Measurements from ENCODE around the gene TROAP. TPM values are rescaled to one million over a fixed set of nuclear protein-coding genes. Genes with fewer than 3 reads are reported as not detected.

Gene TROAP
- total and polyA plus RNA-seq, 9 of the 15 experiments (the other 6 are each of a cell fraction or from before 2014, with no cell fraction given), result 46.4 to 171 (median 59.8) TPM

DNA sequence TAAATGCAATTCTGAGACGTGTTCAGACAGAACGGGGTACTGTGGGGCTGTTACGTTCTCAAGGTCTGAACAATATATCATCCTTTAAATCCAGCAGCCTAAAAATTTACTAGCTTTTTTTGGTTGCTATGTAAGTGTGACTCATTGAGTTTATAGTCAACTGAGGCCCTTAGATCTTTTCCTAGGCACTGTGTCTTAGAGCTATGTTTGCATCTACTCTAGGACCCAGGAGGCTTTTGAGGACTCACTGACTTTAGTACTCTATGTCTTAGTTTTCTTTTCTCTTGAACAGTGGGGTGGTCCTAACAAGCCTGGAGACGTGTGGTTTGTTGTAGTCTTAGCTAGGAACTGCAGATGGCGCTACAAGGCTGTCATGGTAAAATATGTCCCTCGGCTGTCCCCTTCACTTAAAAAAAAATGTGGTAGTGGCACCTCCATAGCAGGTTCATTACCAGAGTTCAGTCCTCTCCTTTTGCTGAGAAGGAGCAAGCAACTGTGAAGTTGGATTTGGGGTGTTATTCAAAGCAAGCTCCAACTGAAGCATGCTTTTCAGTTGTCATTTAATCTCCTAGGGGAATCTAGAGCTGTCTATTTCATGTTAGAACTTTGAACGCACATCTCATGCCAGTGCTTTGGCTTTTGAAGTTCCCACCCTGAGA lies 35.6 kb downstream of the TROAP start:
- ChIA-PET POLR2A (interaction anchor here (0.6 to 2.7 kb wide), 13 partner anchors 8 to 1204 kb away, joined by 3 to 14 read pairs (median 3); partner anchors contain the start of genes LMBR1L and SPATS2), CTCF (ENCODE audit: low intra/inter-chr PET ratio) (interaction anchor here (0.6 to 8.6 kb wide), 6 partner anchors 27 to 222 kb away, joined by 3 to 185 read pairs (median 12); no protein-coding TSS in a partner anchor)
- in situ Hi-C loops (cut with MboI) (no loop called here), intact Hi-C loops (cut with micrococcal nuclease) (loop anchor here (1.0 to 10.0 kb wide), 4 partner anchors 156 to 346 kb away; partner anchors contain the start of genes FMNL3 and PRPF40B)
- H3K36me3 ChIP-seq (ENCODE audit: control insufficient read depth, insufficient read depth, low read length), result no peaks in the 10 kb centered on the region
- no peaks in the 10 kb centered on the region for H3K9me1 ChIP-seq (ENCODE audit: control insufficient read depth, insufficient read depth, low read length)
- 5% methylated on average over 7 of the region's 7 CpGs for WGBS (ENCODE audit: insufficient coverage, low coverage, missing lambda C conversion rate)
- DNase-seq (ENCODE audit: extremely low read depth in 1 of 4, low spot score in 3 of 4), result peak; percentile 69 to 86 (median 72)
- H3K27ac ChIP-seq (ENCODE audit: extremely low read depth, low read depth, low read length), result no peak overlapping the region
- no peaks in the 10 kb centered on the region for H3K4me1 ChIP-seq (replicated peaks in 1 of 2; ENCODE audit: control insufficient read depth in 2 of 2, insufficient read depth in 2 of 2, low read length in 2 of 2)
- no peaks in the 10 kb centered on the region for H3K79me2 ChIP-seq (ENCODE audit: control insufficient read depth, insufficient read depth, low read length)
- no peaks in the 10 kb centered on the region for H3K9me3 ChIP-seq (replicated peaks; ENCODE audit: control insufficient read depth, insufficient read depth, low read depth, low read length)
- H3K9ac ChIP-seq (ENCODE audit: insufficient read depth in 1 of 2, low read depth in 2 of 2, low read length in 2 of 2), result no peak overlapping the region
- H3K4me3 ChIP-seq, result no peak overlapping the region
- H3K4me2 ChIP-seq (ENCODE audit: insufficient read depth, low read length), result no peak overlapping the region
- no peaks in the 10 kb centered on the region for H3K27me3 ChIP-seq (ENCODE audit: control insufficient read depth in 2 of 2, insufficient read depth in 2 of 2, low read length in 2 of 2)
- H4K20me1 ChIP-seq (replicated peaks; ENCODE audit: control insufficient read depth, insufficient read depth, low read length), result no peaks in the 10 kb centered on the region
- no TSS peak for BruUV-seq (replicated peaks)
- ATAC-seq, result peak; percentile 96
- peak; percentile 76 for FAIRE-seq
- peak overlapping the region; percentile 48 for H2AFZ ChIP-seq (ENCODE audit: low read depth, low read length)
- TF ChIP-seq, protein P1, sequence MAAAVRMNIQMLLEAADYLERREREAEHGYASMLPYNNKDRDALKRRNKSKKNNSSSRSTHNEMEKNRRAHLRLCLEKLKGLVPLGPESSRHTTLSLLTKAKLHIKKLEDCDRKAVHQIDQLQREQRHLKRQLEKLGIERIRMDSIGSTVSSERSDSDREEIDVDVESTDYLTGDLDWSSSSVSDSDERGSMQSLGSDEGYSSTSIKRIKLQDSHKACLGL (CRISPR knock-in tag; IDR thresholded peaks at IDR 0.05; ENCODE audit: borderline replicate concordance, poor library complexity, severe bottlenecking), result no peak
- TF ChIP-seq, protein P2, sequence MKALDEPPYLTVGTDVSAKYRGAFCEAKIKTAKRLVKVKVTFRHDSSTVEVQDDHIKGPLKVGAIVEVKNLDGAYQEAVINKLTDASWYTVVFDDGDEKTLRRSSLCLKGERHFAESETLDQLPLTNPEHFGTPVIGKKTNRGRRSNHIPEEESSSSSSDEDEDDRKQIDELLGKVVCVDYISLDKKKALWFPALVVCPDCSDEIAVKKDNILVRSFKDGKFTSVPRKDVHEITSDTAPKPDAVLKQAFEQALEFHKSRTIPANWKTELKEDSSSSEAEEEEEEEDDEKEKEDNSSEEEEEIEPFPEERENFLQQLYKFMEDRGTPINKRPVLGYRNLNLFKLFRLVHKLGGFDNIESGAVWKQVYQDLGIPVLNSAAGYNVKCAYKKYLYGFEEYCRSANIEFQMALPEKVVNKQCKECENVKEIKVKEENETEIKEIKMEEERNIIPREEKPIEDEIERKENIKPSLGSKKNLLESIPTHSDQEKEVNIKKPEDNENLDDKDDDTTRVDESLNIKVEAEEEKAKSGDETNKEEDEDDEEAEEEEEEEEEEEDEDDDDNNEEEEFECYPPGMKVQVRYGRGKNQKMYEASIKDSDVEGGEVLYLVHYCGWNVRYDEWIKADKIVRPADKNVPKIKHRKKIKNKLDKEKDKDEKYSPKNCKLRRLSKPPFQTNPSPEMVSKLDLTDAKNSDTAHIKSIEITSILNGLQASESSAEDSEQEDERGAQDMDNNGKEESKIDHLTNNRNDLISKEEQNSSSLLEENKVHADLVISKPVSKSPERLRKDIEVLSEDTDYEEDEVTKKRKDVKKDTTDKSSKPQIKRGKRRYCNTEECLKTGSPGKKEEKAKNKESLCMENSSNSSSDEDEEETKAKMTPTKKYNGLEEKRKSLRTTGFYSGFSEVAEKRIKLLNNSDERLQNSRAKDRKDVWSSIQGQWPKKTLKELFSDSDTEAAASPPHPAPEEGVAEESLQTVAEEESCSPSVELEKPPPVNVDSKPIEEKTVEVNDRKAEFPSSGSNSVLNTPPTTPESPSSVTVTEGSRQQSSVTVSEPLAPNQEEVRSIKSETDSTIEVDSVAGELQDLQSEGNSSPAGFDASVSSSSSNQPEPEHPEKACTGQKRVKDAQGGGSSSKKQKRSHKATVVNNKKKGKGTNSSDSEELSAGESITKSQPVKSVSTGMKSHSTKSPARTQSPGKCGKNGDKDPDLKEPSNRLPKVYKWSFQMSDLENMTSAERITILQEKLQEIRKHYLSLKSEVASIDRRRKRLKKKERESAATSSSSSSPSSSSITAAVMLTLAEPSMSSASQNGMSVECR (CRISPR knock-in tag; IDR thresholded peaks at IDR 0.05), result no peak
- TF ChIP-seq, protein P3, sequence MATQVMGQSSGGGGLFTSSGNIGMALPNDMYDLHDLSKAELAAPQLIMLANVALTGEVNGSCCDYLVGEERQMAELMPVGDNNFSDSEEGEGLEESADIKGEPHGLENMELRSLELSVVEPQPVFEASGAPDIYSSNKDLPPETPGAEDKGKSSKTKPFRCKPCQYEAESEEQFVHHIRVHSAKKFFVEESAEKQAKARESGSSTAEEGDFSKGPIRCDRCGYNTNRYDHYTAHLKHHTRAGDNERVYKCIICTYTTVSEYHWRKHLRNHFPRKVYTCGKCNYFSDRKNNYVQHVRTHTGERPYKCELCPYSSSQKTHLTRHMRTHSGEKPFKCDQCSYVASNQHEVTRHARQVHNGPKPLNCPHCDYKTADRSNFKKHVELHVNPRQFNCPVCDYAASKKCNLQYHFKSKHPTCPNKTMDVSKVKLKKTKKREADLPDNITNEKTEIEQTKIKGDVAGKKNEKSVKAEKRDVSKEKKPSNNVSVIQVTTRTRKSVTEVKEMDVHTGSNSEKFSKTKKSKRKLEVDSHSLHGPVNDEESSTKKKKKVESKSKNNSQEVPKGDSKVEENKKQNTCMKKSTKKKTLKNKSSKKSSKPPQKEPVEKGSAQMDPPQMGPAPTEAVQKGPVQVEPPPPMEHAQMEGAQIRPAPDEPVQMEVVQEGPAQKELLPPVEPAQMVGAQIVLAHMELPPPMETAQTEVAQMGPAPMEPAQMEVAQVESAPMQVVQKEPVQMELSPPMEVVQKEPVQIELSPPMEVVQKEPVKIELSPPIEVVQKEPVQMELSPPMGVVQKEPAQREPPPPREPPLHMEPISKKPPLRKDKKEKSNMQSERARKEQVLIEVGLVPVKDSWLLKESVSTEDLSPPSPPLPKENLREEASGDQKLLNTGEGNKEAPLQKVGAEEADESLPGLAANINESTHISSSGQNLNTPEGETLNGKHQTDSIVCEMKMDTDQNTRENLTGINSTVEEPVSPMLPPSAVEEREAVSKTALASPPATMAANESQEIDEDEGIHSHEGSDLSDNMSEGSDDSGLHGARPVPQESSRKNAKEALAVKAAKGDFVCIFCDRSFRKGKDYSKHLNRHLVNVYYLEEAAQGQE (IDR thresholded peaks at IDR 0.05; ENCODE audit: borderline replicate concordance), result peak; percentile 94
- TF ChIP-seq, protein P3 (CRISPR knock-in tag; IDR thresholded peaks at IDR 0.05; ENCODE audit: low read depth), result no peak
- TF ChIP-seq ZBTB7A (IDR thresholded peaks at IDR 0.05; ENCODE audit: borderline replicate concordance, control insufficient read depth, low read depth, low read length), result no peak
- peak; percentile 98 for TF ChIP-seq RAD21 (CRISPR knock-in tag; conservative IDR thresholded peaks at IDR 0.05 in 1 of 2, IDR thresholded peaks at IDR 0.05 in 1 of 2)
- no peak for TF ChIP-seq ZNF134 (CRISPR knock-in tag; conservative IDR thresholded peaks at IDR 0.05)

Data from K562 (cell line).